ES-I3 (cell line): ENCODE results near the gene RERE.

ENCODE experiments used
- H3K36me3 ChIP-seq: 2 replicates; pipeline ENCODE4 v1.6.1; 2013; ENCODE audit warnings: mild to moderate bottlenecking, low read length, control low read depth, moderate library complexity; ENCODE audit not compliant: insufficient read depth
- H3K4me1 ChIP-seq: 2 replicates; pipeline ENCODE4 v1.6.1; 2013; ENCODE audit warnings: mild to moderate bottlenecking, control low read depth, low read length; ENCODE audit not compliant: insufficient read depth
- H3K9ac ChIP-seq: 2 replicates; pipeline ENCODE4 v1.6.1; 2013; ENCODE audit warnings: low read depth, mild to moderate bottlenecking, low read length, moderate library complexity
- H3K9me3 ChIP-seq: 2 replicates; pipeline ENCODE4 v1.6.1; 2013; ENCODE audit warnings: mild to moderate bottlenecking, low read length, moderate library complexity; ENCODE audit not compliant: control insufficient read depth, insufficient read depth

The RERE gene

GRCh38 chr1:8335246-8335645 is 482.2 kb downstream of the RERE start:
- H3K9me3 ChIP-seq: no peaks in the 10 kb centered on the region
- no peak overlapping the region for H3K9ac ChIP-seq
- no peaks in the 10 kb centered on the region; the same call in 1 of the 2 replicates for H3K36me3 ChIP-seq
- H3K4me1 ChIP-seq: no peaks in the 10 kb centered on the region

- Histone ChIP-seq H3K36me3 (no peaks in the 10 kb centered on the region; the same call in 1 of the 2 replicates), H3K9ac (no peak overlapping the region), H3K4me1 (no peaks in the 10 kb centered on the region), H3K9me3 (no peaks in the 10 kb centered on the region)
Observed at GRCh38 chr1:8334106-8334851, 483.2 kb downstream of the RERE start.

- Histone ChIP-seq H3K9ac (no peak overlapping the region), H3K9me3 (no peaks in the 10 kb centered on the region), H3K36me3 (no peaks in the 10 kb centered on the region; the same call in 1 of the 2 replicates), H3K4me1 (no peaks in the 10 kb centered on the region)
Observed at GRCh38 chr1:8333246-8333987, 484.0 kb downstream of the RERE start.

GRCh38 chr1:8332806-8333205 is 484.6 kb downstream of the RERE start:
- Histone ChIP-seq H3K9me3 (no peaks in the 10 kb centered on the region), H3K9ac (no peak overlapping the region), H3K4me1 (no peaks in the 10 kb centered on the region), H3K36me3 (no peaks in the 10 kb centered on the region; the same call in 1 of the 2 replicates)

- Histone ChIP-seq H3K9me3 (no peaks in the 10 kb centered on the region), H3K9ac (no peak overlapping the region), H3K36me3 (no peaks in the 10 kb centered on the region; the same call in 1 of the 2 replicates), H3K4me1 (no peaks in the 10 kb centered on the region)
Observed at GRCh38 chr1:8330271-8331125, 486.9 kb downstream of the RERE start.

- no peaks in the 10 kb centered on the region for H3K4me1 ChIP-seq
- H3K9ac ChIP-seq: no peak overlapping the region
- H3K36me3 ChIP-seq: no peaks in the 10 kb centered on the region; the same call in 1 of the 2 replicates
- H3K9me3 ChIP-seq: no peaks in the 10 kb centered on the region
Observed at GRCh38 chr1:8329858-8330257, 487.6 kb downstream of the RERE start.

- no peaks in the 10 kb centered on the region for H3K4me1 ChIP-seq
Observed at GRCh38 chr1:8329439-8329838, 488.0 kb downstream of the RERE start.

GRCh38 chr1:8328271-8328670 is 489.2 kb downstream of the RERE start:
- Histone ChIP-seq H3K36me3 (no peaks in the 10 kb centered on the region; the same call in 1 of the 2 replicates), H3K9me3 (no peaks in the 10 kb centered on the region), H3K4me1 (no peaks in the 10 kb centered on the region), H3K9ac (no peak overlapping the region)

More at GRCh38 chr1:8329439-8329838, 488.0 kb downstream of the RERE start:
- no peak overlapping the region for H3K9ac ChIP-seq
- H3K9me3 ChIP-seq: no peaks in the 10 kb centered on the region
- no peaks in the 10 kb centered on the region; the same call in 1 of the 2 replicates for H3K36me3 ChIP-seq

- no peaks in the 10 kb centered on the region for H3K4me1 ChIP-seq
- no peaks in the 10 kb centered on the region for H3K36me3 ChIP-seq
- H3K9ac ChIP-seq: no peak overlapping the region
- H3K9me3 ChIP-seq: no peaks in the 10 kb centered on the region
Observed at GRCh38 chr1:8326265-8326664, 491.2 kb downstream of the RERE start.

GRCh38 chr1:8325771-8326170 is 491.7 kb downstream of the RERE start:
- no peaks in the 10 kb centered on the region for H3K4me1 ChIP-seq
- no peaks in the 10 kb centered on the region for H3K9me3 ChIP-seq
- no peak overlapping the region for H3K9ac ChIP-seq
- H3K36me3 ChIP-seq: no peaks in the 10 kb centered on the region

- Histone ChIP-seq H3K9ac (no peak overlapping the region), H3K36me3 (no peaks in the 10 kb centered on the region), H3K4me1 (no peaks in the 10 kb centered on the region), H3K9me3 (no peaks in the 10 kb centered on the region)
Observed at GRCh38 chr1:8324176-8324810, 493.1 kb downstream of the RERE start.

GRCh38 chr1:8323706-8324105 is 493.7 kb downstream of the RERE start:
- Histone ChIP-seq H3K9ac (no peak overlapping the region), H3K9me3 (no peaks in the 10 kb centered on the region), H3K4me1 (no peaks in the 10 kb centered on the region), H3K36me3 (no peaks in the 10 kb centered on the region)

- Histone ChIP-seq H3K9ac (no peak overlapping the region), H3K9me3 (no peaks in the 10 kb centered on the region), H3K4me1 (no peaks in the 10 kb centered on the region; the same call in 1 of the 2 replicates), H3K36me3 (no peaks in the 10 kb centered on the region)
Observed at GRCh38 chr1:8321612-8322011, 495.8 kb downstream of the RERE start.

GRCh38 chr1:8318436-8318835 is 499.0 kb downstream of the RERE start:
- Histone ChIP-seq H3K36me3 (no peaks in the 10 kb centered on the region), H3K4me1 (peaks cover 16% of the 10 kb centered on the region), H3K9ac (peak overlapping the region; percentile 73), H3K9me3 (no peaks in the 10 kb centered on the region)
